H1 (cell line): ENCODE results near the gene MED19. TPM values are rescaled to one million over a fixed set of nuclear protein-coding genes. Genes with fewer than 3 reads are reported as not detected.

Experiments
- polyA plus RNA-seq, 7 experiments: library from polyadenylated mRNA; depleted of rRNA in 3 of 7; stranded (reverse) in 5 of 7; unstranded in 2 of 7; fragments of >200 nt in 5 of 7; fragments of 200-250 nt in 2 of 7; gene quantifications; 1 replicate in 5 of 7; 2 replicates in 1 of 7; 4 replicates in 1 of 7; pipeline versions ENCODE4 v1.2.1 to v1.2.3, GENCODE V29; 2011 to 2013; ENCODE audit warnings: missing spikeins in 2 of 7, mixed read lengths in 2 of 7
- total RNA-seq: library from RNA; stranded (reverse); fragmentation: NEBNext Ultra II Directional; extraction: Animal tissue kit (Norgen Biotek cat#: 25700); gene quantifications from 2 replicates; pipeline ENCODE4 v1.2.1, GENCODE V29; 2021
- TF ChIP-seq, protein P1 (sequence below): fragments of 300-600 bp; sonication (generic); IDR thresholded peaks from 2 replicates; pipeline ENCODE4 v1.7.1; 2012; ENCODE audit warnings: low read length, moderate library complexity, mild to moderate bottlenecking, inconsistent platforms; ENCODE audit not compliant: insufficient replicate concordance
- TF ChIP-seq, protein P2 (sequence below): IDR thresholded peaks from 2 replicates; pipeline ENCODE4 v1.6.1; 2011; ENCODE audit warnings: low read depth, mild to moderate bottlenecking, low read length; ENCODE audit not compliant: insufficient read depth

Gene MED19
- total and polyA plus RNA-seq, 2 of the 8 experiments (the other 6 are each of a cell fraction or from before 2014, with no cell fraction given) = 19.4 to 35.4 TPM

DNA sequence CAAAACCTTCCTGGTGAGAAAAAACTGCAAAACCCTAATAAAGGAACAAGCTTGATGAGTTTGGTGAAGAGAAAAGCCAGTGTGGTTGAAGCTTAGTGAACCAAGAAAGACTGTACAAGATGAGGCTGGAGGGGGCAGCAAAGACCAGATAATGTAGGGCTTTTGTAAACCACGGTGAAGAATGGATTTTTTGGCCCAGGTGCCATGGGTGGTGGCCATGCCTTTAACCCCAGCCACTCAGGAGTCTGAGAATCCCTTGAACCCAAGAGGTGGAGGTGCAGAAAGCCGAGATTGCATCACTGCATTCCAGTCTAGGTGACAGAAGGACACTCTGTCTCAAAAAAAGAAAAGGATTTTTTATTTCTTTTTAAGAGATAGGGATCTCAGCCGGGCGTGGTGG lies 49.1 kb downstream of the MED19 start (continued):
- TF ChIP-seq, protein P1, sequence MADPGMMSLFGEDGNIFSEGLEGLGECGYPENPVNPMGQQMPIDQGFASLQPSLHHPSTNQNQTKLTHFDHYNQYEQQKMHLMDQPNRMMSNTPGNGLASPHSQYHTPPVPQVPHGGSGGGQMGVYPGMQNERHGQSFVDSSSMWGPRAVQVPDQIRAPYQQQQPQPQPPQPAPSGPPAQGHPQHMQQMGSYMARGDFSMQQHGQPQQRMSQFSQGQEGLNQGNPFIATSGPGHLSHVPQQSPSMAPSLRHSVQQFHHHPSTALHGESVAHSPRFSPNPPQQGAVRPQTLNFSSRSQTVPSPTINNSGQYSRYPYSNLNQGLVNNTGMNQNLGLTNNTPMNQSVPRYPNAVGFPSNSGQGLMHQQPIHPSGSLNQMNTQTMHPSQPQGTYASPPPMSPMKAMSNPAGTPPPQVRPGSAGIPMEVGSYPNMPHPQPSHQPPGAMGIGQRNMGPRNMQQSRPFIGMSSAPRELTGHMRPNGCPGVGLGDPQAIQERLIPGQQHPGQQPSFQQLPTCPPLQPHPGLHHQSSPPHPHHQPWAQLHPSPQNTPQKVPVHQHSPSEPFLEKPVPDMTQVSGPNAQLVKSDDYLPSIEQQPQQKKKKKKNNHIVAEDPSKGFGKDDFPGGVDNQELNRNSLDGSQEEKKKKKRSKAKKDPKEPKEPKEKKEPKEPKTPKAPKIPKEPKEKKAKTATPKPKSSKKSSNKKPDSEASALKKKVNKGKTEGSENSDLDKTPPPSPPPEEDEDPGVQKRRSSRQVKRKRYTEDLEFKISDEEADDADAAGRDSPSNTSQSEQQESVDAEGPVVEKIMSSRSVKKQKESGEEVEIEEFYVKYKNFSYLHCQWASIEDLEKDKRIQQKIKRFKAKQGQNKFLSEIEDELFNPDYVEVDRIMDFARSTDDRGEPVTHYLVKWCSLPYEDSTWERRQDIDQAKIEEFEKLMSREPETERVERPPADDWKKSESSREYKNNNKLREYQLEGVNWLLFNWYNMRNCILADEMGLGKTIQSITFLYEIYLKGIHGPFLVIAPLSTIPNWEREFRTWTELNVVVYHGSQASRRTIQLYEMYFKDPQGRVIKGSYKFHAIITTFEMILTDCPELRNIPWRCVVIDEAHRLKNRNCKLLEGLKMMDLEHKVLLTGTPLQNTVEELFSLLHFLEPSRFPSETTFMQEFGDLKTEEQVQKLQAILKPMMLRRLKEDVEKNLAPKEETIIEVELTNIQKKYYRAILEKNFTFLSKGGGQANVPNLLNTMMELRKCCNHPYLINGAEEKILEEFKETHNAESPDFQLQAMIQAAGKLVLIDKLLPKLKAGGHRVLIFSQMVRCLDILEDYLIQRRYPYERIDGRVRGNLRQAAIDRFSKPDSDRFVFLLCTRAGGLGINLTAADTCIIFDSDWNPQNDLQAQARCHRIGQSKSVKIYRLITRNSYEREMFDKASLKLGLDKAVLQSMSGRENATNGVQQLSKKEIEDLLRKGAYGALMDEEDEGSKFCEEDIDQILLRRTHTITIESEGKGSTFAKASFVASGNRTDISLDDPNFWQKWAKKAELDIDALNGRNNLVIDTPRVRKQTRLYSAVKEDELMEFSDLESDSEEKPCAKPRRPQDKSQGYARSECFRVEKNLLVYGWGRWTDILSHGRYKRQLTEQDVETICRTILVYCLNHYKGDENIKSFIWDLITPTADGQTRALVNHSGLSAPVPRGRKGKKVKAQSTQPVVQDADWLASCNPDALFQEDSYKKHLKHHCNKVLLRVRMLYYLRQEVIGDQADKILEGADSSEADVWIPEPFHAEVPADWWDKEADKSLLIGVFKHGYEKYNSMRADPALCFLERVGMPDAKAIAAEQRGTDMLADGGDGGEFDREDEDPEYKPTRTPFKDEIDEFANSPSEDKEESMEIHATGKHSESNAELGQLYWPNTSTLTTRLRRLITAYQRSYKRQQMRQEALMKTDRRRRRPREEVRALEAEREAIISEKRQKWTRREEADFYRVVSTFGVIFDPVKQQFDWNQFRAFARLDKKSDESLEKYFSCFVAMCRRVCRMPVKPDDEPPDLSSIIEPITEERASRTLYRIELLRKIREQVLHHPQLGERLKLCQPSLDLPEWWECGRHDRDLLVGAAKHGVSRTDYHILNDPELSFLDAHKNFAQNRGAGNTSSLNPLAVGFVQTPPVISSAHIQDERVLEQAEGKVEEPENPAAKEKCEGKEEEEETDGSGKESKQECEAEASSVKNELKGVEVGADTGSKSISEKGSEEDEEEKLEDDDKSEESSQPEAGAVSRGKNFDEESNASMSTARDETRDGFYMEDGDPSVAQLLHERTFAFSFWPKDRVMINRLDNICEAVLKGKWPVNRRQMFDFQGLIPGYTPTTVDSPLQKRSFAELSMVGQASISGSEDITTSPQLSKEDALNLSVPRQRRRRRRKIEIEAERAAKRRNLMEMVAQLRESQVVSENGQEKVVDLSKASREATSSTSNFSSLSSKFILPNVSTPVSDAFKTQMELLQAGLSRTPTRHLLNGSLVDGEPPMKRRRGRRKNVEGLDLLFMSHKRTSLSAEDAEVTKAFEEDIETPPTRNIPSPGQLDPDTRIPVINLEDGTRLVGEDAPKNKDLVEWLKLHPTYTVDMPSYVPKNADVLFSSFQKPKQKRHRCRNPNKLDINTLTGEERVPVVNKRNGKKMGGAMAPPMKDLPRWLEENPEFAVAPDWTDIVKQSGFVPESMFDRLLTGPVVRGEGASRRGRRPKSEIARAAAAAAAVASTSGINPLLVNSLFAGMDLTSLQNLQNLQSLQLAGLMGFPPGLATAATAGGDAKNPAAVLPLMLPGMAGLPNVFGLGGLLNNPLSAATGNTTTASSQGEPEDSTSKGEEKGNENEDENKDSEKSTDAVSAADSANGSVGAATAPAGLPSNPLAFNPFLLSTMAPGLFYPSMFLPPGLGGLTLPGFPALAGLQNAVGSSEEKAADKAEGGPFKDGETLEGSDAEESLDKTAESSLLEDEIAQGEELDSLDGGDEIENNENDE = no peak
- TF ChIP-seq, protein P2, sequence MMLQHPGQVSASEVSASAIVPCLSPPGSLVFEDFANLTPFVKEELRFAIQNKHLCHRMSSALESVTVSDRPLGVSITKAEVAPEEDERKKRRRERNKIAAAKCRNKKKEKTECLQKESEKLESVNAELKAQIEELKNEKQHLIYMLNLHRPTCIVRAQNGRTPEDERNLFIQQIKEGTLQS = no peak
- TF ChIP-seq, all 59 proteins: peak for 3
